NCI-H2081 treated with DMSO at 0.1 percent for 48 hours (cell line): ENCODE data around the gene VEGFB.

Experiments used
- DNase-seq: peaks from one replicate; lab custom pipeline; 2025; lab: John Stamatoyannopoulos, UW

Gene VEGFB

DNA sequence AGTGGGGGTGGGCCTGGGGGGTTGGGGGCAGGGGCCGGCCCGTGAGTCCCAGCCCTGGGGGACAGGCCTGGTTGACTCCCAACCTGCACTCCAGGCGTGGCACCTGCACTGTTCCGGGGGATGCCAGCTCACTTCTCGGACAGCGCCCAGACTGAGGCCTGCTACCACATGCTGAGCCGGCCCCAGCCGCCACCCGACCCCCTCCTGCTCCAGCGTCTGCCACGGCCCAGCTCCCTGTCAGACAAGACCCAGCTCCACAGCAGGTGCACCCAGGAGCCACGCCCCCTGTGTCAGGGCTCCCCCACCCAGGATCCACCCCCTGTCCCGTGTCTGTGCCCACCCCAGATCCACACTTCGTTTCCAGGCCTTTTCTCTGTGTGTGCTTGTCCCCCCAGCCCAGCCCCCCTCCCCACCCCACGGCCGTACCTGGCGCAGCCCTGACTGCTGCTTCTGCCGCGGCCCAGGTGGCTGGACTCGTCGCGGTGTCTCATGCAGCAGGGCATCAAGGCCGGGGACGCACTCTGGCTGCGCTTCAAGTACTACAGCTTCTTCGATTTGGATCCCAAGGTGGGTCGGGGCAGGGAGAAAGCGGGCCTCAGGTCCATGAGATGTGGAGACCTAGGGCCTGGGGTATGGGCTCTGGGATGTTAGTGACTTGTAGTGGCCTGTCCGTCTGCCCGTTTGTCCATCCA is 23.1 kb upstream of the VEGFB start:
- DNase-seq, result no peak

DNA sequence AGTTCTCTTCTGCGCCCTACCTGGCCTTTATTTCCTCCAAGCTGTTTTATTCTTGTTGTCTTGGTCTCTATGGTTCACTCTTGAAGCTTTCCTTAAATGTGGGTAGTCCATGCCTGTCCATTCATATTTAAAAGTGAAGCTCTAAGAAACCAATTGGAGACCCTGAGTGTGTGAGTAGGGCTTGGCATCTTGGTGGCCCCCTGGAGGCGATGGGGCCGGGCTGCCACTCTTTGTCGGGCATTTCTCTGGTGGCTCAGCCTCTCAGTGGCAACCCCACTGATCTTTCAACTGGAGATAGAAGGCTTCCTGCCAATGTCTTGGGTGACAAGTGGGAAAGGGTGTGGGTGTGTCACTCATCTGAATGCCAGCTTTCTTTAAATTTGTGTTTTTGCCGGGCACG is 17.5 kb upstream of the VEGFB start:
- DNase-seq, result no peak

DNA sequence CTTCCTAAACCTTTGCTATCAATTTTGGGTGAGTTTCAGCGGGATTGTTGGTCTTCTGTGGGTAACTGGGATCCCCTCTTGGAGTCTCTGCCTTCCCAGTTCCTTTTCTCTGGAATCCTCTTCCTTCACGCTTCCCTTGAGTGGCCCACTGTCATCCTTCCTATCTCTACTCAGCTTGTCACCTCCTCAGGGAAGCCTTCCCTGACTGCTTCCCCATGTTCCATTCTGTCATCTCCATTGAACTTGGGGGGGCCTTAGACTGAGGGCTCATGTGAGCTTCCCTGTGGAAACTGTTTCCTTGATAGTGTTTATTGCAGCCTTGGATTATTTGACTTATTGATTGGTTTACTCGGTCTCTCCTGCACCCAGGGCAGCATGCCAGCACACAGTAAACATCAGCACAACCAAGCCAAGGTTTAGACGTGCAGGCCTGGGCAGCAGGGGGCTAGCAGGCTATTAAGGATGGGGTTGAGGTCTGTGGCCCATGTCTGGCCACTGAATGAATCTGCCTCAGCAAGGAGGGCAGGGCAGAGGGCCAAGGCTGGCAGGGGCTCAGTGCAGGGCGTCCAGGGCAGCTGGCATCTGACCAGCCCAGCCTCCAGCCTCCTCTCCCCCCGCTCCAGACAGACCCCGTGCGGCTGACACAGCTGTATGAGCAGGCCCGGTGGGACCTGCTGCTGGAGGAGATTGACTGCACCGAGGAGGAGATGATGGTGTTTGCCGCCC is 15.6 kb upstream of the VEGFB start:
- no peak for DNase-seq

DNA sequence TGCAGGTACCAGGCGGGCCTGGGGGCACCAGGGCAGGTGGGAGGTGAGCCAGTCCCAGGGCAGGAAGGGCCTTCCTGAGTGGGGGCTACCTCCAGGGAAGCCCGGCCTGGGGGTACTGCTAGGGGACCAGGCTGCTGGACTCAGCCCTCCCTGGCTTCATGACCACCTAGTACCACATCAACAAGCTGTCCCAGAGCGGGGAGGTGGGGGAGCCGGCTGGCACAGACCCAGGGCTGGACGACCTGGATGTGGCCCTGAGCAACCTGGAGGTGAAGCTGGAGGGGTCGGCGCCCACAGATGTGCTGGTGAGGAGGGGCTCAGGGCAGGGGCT is 15.1 kb upstream of the VEGFB start:
- DNase-seq, result no peak

DNA sequence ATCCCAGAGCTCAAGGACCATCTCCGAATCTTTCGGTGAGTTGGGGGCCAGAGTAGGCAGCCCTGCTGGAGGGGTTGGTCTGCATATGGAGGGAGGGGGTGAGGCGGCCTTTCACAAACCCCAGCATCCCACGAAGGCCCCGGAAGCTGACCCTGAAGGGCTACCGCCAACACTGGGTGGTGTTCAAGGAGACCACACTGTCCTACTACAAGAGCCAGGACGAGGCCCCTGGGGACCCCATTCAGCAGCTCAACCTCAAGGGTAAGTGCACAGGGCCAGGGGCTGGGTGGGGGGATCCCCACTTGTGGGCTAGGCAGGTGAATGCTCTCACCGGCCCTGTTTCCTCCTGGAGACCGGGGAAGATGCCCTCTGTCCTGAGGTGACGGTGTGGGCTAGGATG is 14.6 kb upstream of the VEGFB start:
- DNase-seq, result no peak

DNA sequence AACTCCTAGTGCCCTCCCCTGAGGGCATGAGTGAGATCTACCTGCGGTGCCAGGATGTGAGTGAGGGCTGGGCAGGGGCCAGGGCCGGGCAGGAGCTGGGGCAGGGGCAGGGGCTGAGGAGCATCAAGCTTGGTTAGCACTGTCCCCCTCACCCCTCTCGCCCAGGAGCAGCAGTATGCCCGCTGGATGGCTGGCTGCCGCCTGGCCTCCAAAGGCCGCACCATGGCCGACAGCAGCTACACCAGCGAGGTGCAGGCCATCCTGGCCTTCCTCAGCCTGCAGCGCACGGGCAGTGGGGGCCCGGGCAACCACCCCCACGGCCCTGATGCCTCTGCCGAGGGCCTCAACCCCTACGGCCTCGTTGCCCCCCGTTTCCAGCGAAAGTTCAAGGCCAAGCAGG is 14.1 kb upstream of the VEGFB start:
- DNase-seq, result no peak

DNA sequence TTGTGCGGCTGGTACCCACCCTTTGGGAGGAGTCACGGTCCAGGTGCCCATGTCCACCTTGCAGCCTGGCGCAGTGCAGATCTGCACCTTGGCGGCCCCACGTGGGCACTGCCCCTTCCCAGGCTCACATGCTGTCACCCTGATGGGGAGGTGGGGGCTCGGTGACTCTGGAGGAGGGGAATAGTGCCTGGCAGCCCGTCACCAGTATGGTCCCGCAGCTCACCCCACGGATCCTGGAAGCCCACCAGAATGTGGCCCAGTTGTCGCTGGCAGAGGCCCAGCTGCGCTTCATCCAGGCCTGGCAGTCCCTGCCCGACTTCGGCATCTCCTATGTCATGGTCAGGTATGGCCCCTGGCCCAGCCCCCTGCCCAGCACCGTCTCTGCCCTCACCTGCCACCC is 13.6 kb upstream of the VEGFB start:
- no peak for DNase-seq

DNA sequence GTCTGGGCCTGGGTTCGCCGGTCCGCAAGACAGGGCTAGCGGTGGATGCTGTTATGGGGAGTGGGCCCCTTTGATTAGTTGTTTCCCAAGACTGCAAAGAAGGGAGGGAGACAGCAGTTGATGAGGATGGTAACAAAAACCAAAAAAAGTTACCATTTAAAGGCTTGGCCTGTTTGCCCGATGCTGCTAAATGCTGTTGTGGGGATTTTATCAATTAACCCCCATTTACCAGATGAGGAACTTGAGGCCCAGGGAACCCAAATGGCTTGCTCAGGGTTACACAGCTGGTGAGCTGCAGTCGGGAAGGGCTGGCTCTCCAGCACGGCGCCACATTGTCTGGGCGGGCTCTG is 11.8 kb upstream of the VEGFB start:
- DNase-seq, result no peak

DNA sequence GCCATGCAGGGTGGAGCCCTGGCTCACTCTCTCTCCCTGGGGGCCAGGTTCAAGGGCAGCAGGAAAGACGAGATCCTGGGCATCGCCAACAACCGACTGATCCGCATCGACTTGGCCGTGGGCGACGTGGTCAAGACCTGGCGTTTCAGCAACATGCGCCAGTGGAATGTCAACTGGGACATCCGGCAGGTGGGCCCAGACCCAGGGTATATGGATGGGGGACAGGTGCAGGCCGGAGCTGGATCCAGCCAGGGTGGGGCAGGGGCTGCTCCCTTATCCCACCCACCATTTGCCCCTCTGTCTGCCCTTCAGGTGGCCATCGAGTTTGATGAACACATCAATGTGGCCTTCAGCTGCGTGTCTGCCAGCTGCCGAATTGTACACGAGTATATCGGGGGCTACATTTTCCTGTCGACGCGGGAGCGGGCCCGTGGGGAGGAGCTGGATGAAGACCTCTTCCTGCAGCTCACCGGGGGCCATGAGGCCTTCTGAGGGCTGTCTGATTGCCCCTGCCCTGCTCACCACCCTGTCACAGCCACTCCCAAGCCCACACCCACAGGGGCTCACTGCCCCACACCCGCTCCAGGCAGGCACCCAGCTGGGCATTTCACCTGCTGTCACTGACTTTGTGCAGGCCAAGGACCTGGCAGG is 11.3 kb upstream of the VEGFB start:
- no peak for DNase-seq

DNA sequence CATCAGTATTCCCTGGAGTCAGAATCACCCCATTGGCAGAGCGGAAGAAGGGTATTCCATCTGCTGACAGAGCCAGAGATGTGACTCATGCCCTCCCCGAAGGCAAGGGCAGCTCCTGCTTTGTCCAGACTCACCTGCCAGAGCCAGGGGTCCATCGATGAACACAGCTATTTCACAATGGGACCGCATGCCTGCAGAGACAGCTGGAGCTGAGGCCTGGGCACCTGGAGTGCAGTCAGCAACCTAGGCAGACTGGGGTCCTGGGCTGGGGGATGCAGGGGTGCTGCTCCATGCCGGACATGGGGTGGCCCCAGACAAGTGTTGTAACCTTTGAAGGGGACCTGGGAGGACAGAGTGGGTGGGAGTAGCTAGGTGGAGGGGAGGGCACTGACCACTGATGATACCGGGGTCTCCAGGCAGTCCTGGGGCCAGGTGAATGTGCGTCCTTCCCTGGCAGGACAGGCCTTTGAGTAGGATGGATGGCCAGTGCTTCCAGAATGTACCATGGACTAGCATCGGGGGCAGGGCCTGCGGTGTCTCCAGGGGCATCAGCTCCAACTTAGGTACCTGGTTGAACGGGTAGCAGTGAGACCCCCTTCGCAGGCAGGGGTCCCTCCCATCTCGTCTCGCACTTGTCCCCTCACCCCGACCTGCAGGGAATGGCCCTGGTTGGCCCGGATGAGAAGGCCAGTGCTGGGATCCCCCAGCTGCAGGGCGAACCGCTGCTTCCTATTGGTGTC is 10.1 kb upstream of the VEGFB start:
- no peak for DNase-seq

DNA sequence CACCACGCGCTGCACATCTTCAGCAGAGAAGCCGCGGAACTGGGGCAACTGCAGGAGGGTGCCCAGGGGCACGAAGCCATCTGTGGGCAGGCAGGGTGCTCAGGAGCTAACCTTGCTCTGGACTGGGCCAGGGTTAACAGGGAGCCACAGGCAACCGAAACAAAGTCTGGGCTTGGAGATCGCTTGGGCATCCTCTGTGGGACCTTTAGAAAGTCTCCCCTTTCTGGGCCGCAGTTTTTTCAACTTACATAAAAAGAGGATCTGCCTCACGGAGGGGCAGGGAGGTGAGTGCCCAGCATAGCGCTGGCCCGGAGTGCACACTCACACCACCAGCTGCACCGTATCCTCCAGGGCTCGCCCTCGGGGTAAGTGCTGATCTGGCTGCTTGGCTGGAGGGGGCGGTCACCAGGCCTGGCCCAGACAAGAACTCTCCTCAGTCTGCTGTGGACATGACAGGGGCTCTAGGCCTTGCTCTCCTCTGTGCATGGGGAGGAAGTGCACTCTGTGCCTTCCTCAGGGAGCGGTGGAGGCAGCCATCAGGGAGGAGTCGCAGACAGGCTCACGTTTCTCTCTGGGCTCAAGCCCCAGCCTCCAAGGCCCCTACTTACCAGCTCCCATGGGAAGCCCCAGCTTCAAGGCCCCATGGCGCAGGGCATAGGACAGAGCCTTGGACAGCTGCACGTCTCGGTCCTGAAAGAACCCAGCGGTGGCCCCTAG is 9.3 kb upstream of the VEGFB start:
- no peak for DNase-seq

DNA sequence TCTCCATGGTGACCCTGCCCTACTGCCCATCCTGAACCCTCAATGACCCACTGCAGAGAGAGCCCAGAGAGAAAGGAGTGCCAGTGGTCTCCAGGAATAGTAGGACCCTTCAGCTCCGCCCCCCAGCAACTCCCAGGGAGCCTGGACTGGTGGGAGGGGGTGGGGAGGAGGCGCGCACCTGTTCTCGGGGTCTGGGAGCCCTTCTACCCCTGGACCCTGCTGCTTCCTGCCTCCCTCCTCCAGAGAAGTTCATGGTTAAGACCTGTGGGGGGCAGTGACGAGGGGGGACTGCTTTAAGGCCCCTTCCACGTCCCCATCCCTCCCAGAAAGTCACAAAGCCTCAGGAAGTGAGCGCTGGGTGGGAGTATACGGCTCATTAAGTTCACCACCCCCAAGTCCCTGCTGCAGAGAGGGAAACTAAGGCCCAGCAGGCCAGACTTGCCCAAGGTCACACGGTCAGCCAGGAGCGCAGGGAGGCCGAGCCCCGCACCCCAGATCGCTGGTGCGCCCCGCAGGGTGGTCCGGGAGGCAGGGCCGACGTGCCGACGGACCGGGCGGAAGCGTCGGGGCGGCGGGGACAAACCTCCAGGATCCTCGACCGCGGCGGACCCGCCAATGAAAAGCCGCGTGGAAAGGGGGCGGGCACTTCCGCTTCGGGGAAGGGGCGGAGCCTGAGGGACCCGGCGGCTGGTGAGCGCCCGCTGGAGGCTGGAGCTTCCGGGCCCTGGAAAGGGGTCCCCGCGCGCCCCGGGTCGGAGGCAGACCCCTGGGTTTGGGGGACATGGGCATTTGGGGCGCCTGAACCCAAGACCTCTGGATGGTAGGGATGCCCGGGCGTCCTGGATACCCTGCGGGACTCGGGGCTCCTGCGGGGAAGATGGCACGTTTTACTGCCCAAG is 8.5 kb upstream of the VEGFB start, which contains the start of the genes NUDT22 and TRPT1:
Gene NUDT22, plus strand, starts transcription at position 667 of the 899 bp plus-strand sequence. CDS start 379 bp downstream, outside the sequence.
Gene TRPT1, minus strand, starts transcription at position 579 of the 899 bp plus-strand sequence. Its CDS starts 326 bp downstream, at position 253.
- no peak for DNase-seq

DNA sequence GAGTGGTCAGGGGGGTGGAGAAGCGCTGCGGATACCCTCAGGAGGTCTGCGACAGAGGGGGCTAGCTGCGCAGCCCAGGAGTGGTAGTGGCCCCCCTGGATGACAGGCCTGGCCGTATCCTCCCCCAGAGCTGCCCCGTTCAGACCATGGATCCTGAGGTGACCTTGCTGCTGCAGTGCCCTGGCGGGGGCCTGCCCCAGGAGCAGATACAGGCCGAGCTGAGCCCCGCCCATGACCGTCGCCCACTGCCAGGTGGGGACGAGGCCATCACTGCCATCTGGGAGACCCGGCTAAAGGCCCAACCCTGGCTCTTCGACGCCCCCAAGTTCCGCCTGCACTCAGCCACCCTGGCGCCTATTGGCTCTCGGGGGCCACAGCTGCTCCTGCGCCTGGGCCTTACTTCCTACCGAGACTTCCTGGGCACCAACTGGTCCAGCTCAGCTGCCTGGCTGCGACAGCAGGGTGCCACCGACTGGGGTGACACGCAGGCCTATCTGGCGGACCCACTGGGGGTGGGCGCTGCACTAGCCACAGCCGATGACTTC is 7.8 kb upstream of the VEGFB start:
- no peak for DNase-seq

DNA sequence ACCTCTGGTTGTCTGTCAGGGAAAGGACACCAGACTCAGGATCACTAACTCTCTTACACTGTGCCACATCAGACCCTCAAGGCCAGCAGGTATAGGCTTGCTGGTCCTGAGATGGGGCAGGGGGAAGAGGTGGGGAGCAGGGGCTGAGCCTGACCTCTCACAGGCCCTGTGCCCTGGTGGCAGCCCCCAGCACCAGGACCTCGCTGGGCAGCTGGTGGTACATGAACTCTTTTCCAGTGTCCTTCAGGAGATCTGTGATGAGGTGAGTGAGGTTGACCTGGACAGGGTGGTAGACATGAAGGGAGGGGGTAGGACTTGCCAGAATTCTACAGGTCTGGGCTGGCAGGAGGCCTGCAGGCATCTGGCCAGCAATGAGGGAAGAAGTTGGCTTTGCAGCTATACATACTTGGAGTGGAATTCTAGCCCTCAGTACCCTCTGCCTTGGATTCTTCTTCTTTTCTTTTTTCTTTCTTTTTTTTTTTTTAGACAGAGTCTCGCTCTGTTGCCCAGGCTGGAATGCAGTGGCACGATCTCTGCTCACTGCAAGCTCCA is 6.9 kb upstream of the VEGFB start:
- no peak for DNase-seq

DNA sequence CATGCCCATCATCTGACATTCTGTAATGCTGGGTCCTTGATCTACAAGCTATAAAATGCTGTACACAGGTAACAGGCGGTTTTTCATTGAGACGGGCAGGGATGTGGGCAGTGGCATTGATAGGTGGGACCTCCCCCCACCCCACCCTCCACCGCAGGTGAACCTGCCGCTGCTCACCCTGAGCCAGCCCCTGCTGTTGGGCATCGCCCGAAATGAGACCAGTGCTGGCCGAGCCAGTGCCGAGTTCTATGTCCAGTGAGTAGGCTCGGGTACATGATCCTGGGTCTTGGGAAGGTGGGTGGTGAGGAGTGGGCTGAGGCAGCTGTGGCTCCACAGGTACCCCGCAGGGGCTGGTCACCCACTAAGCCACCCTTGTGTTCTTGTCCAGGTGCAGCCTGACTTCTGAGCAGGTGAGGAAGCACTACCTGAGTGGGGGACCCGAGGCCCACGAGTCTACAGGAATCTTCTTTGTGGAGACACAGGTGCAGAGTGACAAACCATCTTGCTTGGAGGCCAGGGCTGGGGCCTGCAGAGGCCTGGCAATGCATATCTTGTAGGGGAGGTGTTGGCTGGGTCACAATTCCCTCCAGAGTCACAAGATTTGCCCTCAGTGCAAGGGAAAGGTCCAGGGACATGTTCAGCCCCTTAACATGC is 5.2 kb upstream of the VEGFB start:
- DNase-seq, result no peak

DNA sequence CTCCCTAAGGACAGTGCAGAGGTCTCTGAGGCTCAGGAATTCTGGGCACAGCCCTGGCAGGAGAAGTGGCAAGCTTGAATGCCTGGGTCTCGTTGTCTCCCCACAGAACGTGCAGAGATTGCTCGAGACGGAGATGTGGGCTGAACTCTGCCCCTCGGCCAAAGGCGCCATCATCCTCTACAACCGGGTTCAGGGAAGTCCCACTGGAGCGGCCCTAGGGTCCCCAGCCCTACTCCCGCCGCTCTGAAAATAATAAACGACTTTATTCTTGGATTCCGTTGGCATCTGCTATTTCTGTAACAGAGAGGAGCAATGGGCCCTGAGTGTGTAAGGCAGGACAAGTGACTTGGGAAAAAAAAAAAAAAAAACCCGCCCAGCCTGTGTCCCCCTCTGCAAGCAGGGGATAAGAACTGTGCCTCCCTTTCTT is 4.6 kb upstream of the VEGFB start:
- DNase-seq, result no peak

DNA sequence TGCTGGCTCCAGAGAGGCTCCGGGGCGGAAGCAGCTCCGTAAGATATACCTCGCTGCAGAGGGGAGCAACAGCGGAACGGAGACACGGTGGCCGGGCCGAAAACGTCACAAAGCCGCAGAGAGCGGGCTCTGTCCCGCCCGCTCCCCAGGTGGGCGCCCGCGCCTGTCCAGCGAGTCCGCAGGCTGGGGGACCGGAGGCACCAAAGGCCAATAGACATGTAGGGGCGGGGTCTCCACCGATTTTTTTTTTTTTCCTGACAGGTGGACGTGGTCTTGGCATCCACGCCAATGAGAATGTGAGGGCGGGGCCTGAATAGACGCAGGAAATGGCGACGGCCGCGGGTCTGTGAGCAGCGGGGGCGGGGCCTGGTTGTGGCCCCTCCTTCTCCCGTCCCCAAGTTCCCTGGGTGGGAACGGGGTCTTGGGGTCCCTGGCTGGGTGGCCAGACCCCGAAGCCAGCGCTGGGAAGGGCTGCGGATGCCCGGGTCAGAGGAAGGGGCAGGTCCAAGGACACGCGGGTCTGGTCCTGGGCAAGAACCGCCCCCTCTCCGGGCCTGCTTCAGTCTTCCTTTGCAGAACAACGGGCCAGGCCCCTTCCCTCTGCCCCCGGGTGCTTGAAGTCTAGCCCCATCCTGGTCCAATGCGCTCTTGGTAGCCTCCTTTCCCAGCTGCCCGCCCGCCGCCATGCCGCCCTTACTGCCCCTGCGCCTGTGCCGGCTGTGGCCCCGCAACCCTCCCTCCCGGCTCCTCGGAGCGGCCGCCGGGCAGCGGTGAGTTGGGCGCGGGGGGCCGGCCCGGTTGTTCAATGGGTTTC is 4.0 kb upstream of the VEGFB start, which contains the start of gene DNAJC4:
Gene DNAJC4, plus strand, starts transcription at position 378 of the 814 bp plus-strand sequence. Its CDS starts 307 bp downstream, at position 685.
- peak; percentile 72 for DNase-seq

DNA sequence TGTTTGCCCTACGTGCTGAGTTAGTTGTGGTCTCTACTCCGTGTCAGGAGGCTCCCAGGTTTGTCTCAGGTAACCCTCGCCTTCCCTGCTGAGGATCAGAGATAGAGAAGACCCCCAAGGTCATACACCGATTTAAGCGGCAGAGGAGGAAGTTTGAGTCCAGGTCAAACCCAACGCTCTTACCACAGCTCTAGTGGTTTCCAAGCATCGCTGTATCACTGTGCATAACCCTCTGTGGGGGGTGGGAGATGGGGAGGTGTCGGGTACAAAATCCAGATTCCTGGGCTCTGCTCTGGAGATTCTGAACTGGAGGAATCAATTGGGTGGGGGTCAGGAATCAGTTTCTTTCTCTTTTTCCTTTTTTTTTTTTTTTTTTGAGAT is 3.4 kb upstream of the VEGFB start:
- DNase-seq, result no peak

DNA sequence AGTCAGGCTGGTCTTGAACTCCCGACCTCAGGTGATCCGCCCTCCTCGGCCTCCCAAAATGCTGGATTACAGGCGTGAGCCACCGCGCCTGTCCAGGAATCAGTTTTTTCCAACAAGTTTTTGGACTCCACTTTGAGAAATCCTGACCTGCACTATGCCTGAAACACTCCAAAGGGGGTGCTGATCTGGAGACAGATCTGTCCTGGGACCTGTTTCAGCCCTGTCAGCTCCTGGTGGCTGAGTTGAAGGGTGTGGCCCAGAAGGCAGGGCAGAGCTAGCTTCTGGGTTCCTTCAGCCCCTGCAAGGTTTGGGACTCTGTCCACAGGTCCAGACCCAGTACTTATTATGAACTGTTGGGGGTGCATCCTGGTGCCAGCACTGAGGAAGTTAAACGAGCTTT is 2.8 kb upstream of the VEGFB start:
- no peak for DNase-seq
